SHP77 treated with DMSO at 0.1 percent for 48 hours (cell line): ENCODE data around the gene CFAP70.
"Not testable (repeated sequence)": the region's sequence is repeated elsewhere in the genome, so short reads cannot be mapped to it uniquely, and the experiment has no call there.

Experiments
- DNase-seq: peaks from one replicate; lab custom pipeline; 2025; lab: John Stamatoyannopoulos, UW

Gene CFAP70

DNA sequence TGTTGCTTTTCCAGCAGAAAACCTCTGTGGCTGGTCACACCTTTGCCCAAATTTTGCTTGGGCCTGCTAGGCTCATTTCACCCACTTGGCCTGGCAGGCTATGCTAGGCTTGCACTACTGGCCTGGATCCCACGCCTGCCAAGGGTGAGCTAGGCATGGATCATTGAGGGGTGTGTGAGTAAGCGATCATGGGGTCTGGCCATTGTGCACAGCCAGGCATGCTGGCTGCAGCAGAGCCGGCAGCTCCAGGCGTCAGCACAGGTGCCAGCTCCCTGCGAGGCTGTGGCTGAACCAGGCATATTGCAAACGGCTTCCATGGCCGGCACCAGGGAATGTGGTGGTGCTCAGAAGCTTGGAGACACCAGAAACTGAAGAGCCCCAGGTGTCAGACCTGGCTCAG, 19.2 kb downstream of the CFAP70 start:
- no peak for DNase-seq

GRCh38 chr10:73338801-73339368, 19.8 kb downstream of the CFAP70 start:
- DNase-seq: no peak

DNA sequence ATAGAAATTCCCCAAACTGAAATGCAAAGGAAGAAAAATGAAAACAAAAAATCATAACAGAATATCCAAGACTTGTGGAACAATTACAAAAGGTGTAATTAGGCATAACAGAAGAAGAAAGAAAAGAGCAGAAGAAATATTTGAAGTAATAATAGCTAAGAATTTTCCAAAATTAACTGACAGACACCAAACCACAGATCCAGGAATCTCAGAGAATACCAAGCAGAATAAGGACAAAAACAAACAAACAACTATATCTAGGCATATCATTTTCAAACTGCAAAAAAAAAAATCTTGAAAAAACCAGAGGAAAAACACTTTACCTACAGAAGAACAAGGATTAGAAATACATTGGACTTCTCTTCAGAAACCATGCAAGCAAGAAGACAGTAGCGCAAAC, 25.5 kb downstream of the CFAP70 start:
- no peak for DNase-seq

DNA sequence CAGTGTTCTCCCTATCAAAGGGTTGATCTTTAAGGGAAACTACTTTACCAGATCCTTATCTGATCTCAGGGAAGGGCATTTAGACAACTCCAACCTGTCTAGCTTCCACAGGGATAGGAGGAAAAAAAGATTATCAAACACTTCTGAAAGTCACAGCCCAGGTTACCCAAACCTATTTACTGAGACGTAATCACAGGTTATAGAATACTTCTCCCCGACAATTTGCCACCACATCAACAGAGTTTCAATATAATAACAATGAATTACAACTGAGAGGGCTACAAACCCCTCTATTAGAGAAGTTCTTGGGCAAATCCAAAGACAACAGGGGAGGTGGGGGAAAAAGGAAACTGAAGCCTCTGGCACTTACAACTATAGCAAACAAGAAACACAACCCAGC, 26.3 kb downstream of the CFAP70 start:
- no peak for DNase-seq

DNA sequence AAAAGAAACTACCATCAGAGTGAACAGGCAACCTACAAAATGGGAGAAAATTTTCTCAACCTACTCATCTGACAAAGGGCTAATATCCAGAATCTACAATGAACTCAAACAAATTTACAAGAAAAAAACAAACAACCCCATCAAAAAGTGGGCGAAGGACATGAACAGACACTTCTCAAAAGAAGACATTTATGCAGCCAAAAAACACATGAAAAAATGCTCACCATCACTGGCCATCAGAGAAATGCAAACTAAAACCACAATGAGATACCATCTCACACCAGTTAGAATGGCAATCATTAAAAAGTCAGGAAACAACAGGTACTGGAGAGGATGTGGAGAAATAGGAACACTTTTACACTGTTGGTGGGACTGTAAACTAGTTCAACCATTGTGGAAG, 30.1 kb downstream of the CFAP70 start:
- not testable (repeated sequence) for DNase-seq

- DNase-seq: not testable (repeated sequence)
Observed at GRCh38 chr10:73325290-73325689, 33.4 kb downstream of the CFAP70 start.

GRCh38 chr10:73323582-73323981, 35.1 kb downstream of the CFAP70 start:
- not testable (repeated sequence) for DNase-seq

DNA sequence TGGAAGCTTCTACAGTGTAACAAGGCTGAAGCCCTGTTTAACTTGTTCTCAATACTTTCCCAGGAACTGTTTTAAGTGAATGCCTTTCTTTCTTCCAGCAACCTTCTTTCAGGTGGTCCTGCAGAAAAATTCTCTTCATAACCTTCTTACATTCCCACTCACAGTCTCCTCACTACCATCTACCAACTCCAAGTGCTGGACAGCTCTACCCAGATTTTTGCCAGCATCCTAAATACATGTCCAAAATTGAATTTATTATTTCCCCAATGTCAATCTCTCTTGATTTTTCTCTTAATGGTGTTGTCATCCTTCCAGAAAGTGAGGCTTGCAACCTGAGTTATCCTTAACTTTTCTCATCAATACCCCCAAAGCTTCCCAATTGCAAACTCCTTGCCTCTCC, 48.2 kb downstream of the CFAP70 start:
- no peak for DNase-seq

GRCh38 chr10:73307203-73307800, 51.4 kb downstream of the CFAP70 start:
- DNase-seq: no peak

- DNase-seq: no peak
Observed at GRCh38 chr10:73306171-73306708, 52.4 kb downstream of the CFAP70 start.

DNA sequence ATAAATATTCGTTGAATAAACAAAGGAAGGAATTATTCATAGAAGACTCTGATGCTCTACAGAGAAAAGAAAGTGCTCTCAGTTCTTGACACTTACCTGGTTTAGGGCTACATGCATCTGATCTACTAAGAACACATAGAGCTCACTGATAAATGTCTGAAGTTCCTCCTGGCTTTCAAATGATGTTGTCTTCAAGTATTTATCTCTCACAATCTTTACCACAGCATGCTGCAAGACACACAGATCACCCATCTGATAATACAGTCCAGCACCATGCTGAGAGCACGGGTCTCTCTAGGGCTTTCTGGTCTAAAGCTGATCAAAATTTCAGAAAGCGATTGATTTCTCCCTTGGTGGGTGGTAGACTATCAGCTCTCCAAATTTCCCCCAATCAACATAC, 61.7 kb downstream of the CFAP70 start:
- DNase-seq: no peak

DNA sequence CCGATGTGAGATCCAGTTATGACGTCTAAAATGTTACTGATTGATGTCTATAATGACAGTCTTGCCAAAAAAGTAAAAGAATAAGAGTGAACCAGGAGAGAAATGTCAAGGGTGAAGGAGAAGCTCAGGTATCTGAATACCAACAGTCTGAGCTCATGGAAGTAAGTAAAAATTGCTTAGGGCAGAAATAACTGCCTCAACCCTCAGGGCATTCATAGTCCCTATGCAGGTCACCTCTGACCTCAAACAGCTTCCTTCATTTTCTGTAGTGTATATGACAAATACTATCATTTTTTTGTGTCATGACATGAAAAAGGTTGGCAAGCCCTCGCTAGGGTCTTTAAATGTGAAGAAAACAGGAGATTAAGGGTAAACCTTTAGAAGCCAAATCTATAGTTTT, 65.2 kb downstream of the CFAP70 start:
- DNase-seq: no peak

- no peak for DNase-seq
Observed at GRCh38 chr10:73289958-73290357, 68.7 kb downstream of the CFAP70 start.

- no peak for DNase-seq
Observed at GRCh38 chr10:73287441-73287840, 71.2 kb downstream of the CFAP70 start.

DNA sequence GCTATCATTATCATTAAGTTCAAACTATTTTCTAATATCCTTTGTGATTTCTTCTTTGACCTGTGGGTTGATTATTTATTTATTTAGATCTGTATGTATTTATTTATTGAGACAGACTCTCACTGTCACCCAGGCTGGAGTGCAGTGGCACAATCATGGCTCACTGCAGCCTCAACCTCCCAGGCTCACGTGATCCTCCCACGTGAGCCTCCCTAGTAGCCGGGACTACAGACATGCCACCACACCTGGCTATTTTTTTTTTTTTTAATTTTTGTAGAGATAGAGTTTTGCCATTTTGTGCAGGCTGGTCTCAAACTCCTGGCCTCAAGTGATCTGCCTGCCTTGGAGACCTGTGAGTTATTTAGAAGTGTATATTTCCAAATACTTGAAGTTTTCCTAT, 77.6 kb downstream of the CFAP70 start:
- DNase-seq: no peak

GRCh38 chr10:73264423-73264822, 94.2 kb downstream of the CFAP70 start:
- DNase-seq: no peak

DNA sequence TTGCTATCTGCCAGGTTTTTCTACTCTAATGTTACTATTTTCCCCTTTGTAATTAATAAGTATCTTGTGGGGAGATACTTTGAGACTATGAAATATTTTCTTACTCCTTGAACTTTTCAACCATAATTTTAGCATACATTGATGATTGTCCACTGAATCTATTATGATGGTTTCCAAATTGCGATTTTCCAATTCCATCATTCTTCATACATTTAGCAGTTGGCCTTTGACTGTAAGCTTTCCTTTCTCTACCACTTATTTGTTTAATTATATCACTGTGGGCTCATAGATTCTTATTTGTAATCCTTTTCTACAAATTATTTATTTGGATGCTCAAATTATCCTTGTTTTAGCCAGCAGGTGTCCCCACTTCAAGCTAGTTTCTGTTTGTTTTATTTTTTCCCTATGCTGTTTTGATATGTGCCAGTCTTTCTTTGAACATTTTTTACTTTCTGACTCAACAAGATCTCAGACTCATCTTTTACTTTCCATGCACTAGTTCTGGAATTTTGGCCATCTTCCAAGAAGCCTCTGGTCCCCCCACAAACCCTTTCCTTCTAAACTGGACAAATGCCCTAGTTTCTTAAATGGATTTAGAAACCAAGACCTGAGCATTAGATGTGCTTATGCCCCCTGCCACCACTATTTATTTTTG, 94.8 kb downstream of the CFAP70 start:
- no peak for DNase-seq

GRCh38 chr10:73262880-73263555, 95.6 kb downstream of the CFAP70 start:
- no peak for DNase-seq

- no peak for DNase-seq
Observed at GRCh38 chr10:73262105-73262730, 96.4 kb downstream of the CFAP70 start.

GRCh38 chr10:73261362-73261995, 97.2 kb downstream of the CFAP70 start:
- no peak for DNase-seq

GRCh38 chr10:73258612-73259011, 100.1 kb downstream of the CFAP70 start:
- not testable (repeated sequence) for DNase-seq

- no peak for DNase-seq
Observed at GRCh38 chr10:73253225-73253555, 105.5 kb downstream of the CFAP70 start.
